ENCODE data around the gene PRMT2. TPM values are rescaled to one million over a fixed set of nuclear protein-coding genes. Genes with fewer than 3 reads are reported as not detected.

The PRMT2 gene
- polyA plus RNA-seq, 3 donors: 128 to 134 (median 129) TPM

DNA sequence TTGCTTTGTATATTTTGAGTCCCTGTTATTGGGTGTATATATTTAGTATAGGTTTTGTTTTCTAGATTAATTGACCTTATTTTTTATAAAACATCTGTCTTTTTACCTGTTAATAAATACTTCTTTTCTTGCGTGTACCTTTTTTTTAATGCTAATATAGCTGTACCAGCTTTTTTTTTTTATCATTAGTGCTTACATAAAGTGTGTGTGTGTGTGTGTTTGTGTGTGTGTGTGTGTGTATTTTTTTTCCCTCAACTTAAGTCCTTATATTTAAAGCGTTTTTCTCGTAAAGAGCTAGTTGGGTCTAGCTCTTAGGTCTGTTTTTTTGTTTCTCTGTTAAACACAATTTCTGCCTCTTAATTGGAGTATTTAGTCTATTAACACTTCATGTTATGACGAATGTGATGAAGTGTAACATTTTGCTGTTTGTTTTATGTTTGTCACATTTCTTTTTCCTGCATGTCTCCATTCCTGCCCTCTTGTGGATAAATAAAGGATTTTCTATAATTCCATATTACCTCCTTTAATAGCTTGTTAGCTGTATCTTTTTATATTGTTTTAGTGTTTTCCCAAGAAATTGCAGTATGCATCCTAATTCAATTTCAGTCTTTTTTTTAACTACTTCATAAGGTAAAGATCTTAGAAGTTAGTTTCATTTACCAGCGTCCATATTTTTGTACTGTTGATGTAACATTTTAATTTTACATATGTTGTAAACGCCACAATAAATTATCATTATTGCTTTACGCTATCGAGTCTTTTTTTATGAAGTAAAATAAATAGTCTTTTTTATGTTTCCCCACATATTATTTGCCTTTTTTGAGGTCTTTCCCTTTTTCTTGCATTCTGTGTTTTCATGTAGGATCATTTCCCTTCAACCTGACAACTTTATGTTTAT lies 4.3 kb downstream of the PRMT2 start:
- DNase-seq (ENCODE audit: low read depth in 3 of 3, low spot score in 2 of 3): no peak

DNA sequence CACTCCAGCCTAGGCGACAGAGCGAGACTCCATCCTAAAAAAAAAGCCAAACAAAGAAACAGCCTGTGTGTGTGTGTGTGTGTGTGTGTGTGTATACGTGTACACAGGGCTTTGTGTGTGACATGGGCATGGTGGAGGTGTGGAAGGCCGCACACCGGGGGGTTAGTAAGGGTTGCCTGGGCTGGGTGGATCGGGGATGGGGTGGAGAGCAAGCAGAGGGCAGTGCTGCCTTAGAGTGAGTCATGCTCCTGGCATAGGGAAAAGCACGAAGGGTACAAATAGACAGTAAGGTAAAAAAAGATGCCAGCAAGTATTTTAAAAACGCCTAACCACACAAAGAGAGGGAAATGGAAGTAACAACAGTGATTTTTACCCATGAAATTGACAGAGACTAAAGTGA lies 6.2 kb downstream of the PRMT2 start:
- no peak for DNase-seq (ENCODE audit: low read depth in 3 of 3, low spot score in 2 of 3)

DNA sequence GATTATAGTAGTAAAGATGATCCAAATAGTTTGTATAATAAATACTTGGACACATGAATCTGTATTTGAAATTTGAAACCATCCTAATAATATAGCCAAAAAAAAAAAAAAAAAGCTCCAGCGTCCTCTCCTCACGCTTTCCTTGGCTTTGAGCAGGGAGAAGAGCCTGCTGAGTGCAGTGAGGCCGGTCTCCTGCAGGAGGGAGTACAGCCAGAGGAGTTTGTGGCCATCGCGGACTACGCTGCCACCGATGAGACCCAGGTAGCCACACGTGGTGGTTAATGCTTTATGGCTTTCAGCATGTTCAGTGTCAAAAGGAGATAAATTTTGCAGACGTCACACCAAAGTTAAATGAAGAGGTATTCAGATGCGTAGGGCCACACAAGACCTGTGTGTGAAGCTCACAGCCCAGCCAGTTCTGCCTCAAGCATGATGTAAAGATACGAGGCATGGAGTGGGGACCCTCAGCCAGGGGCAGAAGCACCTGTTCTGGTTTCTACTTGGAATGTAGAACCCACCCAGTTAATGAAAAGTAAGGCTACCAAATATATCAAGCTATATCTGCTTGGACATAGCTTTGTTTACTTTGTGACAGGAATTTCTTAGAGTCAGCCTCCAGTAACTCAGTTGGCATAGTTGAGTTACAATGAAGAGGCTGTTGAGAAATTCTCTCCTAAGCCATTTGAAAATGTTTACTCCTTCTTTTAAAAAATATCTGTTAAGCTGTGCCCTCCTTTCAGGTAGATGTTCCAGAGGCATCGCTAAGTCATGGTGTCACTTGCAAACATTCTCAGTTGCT lies 8.1 kb downstream of the PRMT2 start:
- DNase-seq (ENCODE audit: low read depth in 3 of 3, low spot score in 2 of 3): no peak

DNA sequence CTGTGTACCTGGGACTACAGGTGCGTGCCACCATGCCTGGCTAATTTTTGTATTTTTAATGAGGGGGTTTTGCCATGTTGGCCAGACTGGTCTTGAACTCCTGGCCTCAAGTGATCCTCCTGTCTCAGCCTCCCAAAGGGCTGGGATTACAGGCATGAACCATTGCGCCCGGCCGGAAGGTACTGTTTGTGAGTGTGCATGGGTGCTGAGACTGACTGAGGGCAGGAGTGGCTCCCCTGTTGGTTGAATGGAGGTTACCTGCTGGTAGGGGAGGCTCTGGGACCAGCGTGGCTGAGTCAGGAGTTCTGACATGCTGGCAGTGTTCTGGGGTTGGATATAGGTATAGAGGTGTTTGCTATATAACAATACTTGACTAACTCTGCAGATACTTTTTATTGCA lies 10.4 kb downstream of the PRMT2 start:
- DNase-seq (ENCODE audit: low read depth in 3 of 3, low spot score in 2 of 3): no peak

DNA sequence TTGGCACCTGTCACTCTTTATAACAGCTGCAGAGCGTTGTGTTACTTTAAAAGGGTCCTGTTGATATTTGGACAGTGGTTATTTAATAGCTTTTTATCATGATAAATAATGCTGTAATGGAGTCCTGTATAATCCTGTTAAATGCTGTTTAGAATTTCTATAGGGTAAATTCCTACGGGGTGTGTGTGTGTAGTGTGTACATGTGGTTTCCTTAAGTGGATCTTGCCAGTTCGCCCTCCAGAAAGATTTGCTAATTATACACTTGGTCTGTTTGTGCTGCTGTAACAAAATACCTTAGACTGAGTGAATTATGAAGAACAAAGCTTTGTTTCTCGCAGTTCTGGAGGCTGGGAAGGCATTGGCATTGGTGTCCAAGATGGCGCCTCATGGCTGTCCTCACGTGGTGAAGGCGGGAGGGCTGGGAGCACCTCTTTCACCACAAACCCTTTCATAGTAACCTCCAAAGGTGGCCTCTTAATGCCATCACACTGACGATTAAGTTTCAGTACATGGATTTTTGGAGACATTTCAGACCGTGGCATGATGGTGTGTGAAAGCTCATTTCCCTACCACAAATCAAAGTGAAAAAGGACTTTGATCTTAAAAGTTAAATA lies 11.2 kb downstream of the PRMT2 start:
- DNase-seq (ENCODE audit: low read depth in 3 of 3, low spot score in 2 of 3): no peak

DNA sequence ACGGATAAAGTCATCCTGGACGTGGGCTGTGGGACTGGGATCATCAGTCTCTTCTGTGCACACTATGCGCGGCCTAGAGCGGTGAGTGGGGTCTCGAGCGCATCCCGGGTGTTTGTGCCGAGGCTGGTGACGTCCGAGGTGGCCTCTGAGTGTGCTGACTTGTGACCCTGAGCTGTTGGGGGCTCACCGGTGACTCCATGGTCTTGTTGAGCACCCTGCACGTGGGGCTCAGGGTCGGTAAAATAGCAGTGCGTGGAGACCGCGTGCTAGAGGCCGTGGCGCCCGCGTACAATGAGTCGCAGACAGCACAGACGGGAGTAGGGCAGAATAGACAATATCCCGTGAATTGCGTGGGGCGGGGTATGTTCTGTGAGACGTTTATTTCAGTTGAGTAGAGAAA lies 13.1 kb downstream of the PRMT2 start:
- DNase-seq (ENCODE audit: low read depth in 3 of 3, low spot score in 2 of 3): no peak

DNA sequence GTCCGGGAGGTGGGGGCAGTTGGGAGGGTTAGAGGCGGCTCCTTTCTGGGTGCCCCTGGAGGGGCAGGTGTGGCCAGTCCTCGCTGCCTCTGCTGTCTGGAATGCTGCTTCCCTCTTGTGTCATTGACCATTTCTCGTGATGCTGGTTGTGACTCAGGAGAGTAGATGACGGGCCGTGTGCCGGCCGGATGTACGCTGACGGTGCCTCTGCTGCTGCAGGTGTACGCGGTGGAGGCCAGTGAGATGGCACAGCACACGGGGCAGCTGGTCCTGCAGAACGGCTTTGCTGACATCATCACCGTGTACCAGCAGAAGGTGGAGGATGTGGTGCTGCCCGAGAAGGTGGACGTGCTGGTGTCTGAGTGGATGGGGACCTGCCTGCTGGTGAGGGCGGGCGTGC lies 13.9 kb downstream of the PRMT2 start:
- no peak for DNase-seq (ENCODE audit: low read depth in 3 of 3, low spot score in 2 of 3)

DNA sequence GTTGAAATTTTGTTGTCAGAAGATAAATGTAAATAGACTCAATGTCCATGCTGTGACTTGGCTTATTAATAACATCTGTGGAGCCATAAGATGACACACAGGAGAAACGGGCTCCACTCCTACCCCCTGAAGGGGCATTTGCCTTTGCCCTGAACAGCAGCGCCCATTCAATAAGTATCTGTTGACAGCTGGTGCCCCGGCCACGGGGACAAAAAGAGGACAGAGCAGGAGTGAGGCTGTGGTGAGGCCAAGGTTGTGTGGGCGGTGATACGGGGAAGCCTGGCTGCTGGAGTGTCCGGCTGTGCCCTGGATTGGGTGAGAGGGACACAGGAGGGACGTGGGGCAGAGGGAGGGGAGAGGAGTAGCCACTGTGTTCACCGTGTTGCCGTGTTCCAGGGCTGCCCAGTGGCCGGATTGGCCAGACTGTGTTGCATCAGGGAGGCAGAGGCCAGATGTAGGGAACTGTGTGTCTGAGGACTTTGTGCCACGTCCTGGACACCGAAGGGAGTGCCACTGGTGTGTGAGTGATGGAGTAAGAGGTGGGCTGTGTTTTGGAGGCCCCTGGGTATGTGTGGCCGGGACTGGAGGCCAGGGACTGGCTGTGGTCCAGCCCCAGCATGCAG lies 15.1 kb downstream of the PRMT2 start:
- no peak for DNase-seq (ENCODE audit: low read depth in 3 of 3, low spot score in 2 of 3)

DNA sequence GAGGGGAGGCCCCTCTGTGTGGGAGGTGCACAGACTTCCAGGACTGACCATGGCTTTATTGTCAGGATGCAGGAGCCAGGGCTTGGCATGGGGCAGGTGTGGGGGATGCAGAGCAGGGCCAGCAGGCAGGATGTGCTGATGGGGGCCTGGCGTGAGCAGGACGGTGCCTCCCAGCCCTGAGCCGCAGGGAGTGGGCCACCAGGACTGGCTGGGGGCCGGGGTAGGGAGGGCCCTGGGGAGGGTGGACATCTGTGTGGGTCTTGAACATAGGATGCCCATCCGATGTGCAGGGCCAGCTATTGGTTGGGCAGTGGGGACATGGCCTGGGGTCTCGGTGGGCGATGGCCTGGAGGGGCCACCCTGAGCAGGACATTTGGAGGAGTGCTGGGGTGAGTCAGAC lies 15.6 kb downstream of the PRMT2 start:
- DNase-seq (ENCODE audit: low read depth in 3 of 3, low spot score in 2 of 3): no peak

DNA sequence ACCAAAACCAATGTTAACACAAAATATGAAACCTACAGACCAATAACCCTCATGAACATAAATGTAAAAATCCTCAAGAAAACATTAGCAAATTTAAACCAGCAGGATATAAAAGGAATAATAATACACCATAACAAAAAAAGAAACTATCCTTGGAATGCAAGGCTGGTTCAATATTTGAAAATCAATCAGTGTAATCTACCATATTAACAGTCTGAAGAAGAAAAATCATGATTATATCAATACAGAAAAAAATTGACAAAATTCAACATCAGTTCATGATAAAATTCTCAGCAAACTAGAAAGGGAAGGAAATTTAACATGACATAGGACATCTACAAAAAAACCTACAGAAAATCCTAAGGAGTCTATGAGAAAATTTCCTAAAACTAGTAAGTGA lies 19.8 kb downstream of the PRMT2 start:
- DNase-seq (ENCODE audit: low read depth in 3 of 3, low spot score in 2 of 3): no peak

DNA sequence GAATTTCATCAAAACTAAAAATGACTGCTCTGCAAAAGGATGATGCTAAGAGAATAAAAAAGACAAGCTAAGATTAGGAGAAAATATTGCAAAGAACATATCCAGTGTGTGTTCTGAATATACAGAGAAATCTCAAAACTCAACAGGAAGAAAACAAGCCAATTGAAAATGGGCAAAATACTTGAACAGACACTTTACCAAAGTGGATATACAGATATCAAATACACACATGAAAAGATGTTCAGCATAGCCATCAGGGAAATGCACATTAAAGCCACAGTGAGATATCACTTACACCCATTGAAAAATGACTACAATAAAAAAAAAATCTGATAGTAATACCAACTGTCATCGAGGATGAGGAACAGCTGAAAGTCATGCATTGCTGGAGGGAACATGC lies 21.3 kb downstream of the PRMT2 start:
- no peak for DNase-seq (ENCODE audit: low read depth in 3 of 3, low spot score in 2 of 3)

DNA sequence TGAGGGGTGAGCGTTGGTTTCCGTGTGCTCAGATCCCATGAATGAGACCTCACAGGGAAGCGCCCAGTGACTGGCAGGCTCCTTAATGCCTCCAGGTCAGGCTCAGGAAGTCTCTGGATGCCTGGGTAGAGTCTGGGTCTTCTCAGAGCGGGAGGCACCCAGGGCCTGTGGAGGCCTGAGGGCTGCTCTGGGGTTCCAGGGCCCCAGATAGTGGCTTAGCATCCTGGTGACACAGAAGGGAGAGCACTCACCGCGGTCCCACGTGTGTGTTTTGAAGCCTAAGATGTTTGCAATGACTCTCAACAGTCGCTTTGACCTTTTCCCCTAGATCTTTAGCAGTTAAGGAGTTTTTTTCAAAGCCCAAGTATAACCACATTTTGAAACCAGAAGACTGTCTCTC lies 25.0 kb downstream of the PRMT2 start:
- no peak for DNase-seq (ENCODE audit: low read depth in 3 of 3, low spot score in 2 of 3)

DNA sequence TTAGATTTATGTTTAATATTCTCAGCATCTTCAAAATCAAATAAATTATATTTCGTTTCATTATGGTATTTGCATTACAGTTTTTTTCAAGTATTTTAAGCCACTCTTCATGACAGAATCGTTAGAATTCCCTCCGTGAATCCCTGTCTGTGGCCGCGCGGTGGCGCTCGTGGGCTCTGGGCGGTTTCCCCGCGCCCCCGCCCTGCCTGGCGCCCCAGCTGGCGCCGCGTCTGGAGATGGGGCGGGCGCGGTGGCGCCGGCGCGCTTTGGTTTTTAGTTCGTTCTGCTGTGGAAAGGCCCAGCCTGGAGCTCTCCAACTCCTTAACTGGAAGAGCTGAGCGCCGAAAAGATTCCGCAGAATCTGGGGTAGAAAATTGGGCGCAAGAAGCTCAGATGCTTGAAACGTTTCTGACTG lies 25.7 kb downstream of the PRMT2 start:
- DNase-seq (ENCODE audit: low read depth in 3 of 3, low spot score in 2 of 3): peak in 2 of 3 donors; percentile 48 to 69

DNA sequence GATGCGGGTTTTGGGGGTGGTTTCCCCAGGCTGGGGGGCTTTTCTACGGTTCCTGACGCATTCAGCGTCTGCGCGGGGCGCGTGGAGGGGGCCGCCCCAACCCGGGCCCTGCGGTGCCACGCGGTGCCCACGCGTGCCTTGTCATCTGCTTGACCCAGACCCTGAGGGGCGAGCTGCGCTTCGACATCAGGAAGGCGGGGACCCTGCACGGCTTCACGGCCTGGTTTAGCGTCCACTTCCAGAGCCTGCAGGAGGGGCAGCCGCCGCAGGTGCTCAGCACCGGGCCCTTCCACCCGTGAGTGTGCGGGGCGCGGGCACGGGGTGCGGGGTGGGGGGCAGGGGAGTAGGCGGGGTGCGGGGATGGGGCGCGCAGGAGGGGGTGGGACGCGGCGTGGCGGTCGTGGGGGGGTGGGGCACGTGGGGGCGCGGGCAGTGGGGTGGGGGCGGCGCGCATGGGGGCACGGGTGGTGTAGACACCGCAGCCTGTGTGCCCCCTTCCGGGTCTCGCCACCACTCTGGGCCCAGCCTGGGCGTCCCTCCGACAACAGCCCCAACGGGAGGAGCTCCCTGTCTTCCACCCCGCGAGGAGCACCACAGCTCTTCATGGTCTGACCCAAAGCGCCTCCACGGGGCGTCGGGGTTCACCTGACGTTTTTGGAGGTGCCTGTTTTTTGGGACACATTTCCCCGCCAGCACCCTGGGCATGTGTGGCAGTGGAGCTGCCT lies 26.3 kb downstream of the PRMT2 start:
- DNase-seq (ENCODE audit: low read depth in 3 of 3, low spot score in 2 of 3): no peak

DNA sequence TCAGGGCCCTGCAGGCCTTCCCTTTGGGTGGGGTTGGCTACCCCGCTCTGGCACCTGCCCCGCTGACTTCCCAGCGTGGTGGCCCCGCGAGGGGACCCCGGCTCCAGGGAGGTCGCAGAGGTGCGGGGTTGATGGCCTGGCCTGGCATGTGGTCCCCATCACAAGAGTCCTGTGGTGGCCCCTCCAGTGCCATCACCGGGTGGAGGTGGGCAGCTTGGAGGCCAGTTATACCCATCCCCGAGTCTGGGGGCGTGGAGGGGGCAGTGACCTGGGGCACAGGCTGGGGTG lies 26.8 kb downstream of the PRMT2 start:
- DNase-seq (ENCODE audit: low read depth in 3 of 3, low spot score in 2 of 3): no peak

DNA sequence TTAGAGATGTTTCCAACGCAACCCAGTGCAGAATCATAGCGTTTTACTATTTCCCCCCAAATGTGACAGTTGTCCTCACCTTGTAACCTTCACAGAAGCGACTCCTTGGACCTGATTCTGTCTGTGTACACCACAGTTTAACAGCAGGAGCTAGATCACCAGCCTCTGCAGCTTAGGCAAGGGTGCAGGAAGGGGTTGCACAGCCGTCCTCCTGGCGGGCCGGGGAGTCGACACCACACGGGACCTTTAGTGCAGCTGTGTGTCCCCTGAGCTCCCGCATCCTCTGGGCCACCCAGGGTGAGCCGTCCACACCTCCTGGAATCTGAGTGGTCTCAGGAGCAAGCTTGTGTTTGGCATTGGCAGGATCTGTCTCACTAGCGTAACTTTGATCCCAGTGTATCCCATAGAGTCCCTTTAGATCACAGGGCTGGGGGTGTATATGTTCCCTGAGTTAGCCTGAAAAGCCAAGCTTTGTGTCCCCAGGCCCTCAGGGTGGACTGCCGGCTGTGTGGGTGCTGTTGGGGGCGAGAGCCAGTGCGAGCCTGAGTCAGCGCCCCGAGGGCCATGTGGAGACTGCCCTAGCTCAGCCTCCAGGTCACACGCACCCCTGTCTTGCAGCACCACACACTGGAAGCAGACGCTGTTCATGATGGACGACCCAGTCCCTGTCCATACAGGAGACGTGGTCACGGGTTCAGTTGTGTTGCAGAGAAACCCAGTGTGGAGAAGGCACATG lies 27.5 kb downstream of the PRMT2 start:
- DNase-seq (ENCODE audit: low read depth in 3 of 3, low spot score in 2 of 3): no peak

DNA sequence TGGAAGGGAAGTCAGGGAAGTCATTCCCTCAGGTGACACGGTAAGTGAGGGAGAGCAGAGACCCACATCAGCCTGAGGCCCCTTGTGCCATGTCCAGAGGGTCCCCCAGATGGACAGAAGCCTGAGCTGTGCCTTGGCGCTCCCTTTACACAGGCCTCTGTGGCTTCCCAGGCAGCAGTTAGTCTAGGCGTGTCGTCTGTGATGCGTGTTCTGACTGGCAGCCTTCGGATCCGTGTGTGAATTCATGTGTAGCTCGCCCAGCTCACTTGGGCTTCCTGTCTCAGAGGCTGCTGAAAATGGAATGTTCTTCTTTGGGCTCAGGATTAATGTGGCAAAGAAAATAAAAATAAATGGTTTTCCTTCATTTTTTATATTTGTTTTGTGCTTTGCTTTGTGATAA lies 28.3 kb downstream of the PRMT2 start:
- no peak for DNase-seq (ENCODE audit: low read depth in 3 of 3, low spot score in 2 of 3)

DNA sequence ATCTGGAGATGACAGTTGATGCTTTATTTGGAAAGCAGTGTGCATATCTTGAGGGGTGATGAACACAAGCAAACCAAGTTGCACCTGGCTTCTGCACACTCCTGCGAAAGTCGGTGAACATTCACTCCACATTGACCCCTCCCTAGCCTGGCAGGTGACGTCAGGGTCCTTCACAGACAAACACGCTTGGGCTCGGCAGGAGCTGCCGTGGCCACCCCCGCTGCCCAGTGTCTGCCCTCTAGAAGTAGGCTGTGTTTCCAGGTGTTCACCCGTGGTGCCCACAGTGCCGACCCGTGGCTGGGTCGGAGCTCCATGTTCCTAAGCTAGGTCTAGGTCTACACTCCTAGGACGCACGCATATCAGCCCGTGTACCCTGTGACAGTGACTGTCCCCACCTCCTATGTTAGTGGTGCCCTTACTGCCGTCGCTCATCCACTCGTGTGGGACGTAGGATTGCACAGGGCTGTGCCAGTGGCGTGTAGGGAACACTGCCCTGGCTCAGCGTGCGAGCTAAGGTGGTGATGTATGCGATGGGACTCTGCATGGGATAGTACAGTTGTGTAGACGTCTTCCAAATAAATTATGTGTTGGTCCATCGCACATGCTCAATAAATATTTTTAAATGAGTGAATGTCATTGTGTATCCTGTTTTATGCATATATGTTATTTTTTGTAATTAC lies 29.0 kb downstream of the PRMT2 start:
- no peak for DNase-seq (ENCODE audit: low read depth in 3 of 3, low spot score in 2 of 3)

DNA sequence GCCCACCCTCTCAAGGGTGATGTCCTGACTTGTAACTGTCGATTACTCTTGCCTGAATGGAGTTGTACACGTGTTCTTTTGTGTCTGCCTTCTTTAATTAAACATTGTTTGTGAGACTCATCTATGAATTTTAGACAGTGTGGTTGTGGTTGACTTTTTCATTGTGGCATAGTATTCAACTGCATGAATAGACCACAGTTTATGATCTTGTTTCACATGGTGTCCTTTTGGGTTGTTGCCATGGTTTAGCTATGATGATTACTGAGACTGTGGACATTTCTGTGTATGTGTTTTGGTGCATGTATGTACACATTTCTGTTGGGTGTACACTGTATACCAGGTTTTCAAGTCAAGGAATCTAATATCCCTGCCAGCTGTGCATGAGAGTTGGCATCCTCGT lies 30.1 kb downstream of the PRMT2 start:
- no peak for DNase-seq (ENCODE audit: low read depth in 3 of 3, low spot score in 2 of 3)

All from right renal cortex interstitium (tissue), 3 donors.